ENCODE results near the gene SYT13.

DNA sequence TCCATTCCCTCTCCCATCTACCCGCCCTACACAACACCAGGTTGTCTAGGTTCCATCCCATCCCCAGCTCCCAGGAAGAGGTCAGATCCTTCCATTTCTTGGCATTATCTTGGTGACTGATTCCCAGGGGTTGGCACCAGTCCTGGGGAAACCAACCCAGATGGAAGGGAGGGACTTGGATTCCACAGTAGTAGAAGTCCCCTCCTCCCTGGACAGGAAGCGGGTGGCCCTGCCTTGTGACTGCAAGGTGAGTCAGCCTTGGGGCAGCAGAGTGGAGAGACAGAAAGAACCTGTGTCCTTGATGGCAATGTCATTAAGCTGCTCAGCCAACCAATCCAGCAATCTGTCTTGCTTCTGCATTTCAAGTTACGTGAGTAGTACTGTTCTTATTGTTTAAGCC is 26.5 kb downstream of the SYT13 start:
- TF ChIP-seq EZH2 (IDR thresholded peaks at IDR 0.05; ENCODE audit: insufficient read depth, low read length) (no peak), CTCF (IDR thresholded peaks at IDR 0.05; ENCODE audit: insufficient read depth, low read depth, low read length) (no peak)

Measured in astrocyte (in vitro differentiated cells and primary cell).